Lower leg skin (tissue), 4 donors: ENCODE measurements around the gene SELP. TPM values are rescaled to one million over a fixed set of nuclear protein-coding genes. Genes with fewer than 3 reads are reported as not detected.

Experiments
- DNase-seq, 2 donors: peaks; one replicate each; pipeline ENCODE4 v3.0.0-alpha.2; 2019; ENCODE audit warnings: low spot score in 2 of 2
- H3K4me3 ChIP-seq: fragments of 200-600 bp; sonication (generic); 2 replicates; pipeline ENCODE4 v1.5.1; 2017; ENCODE audit warnings: mild to moderate bottlenecking, low read depth; ENCODE audit not compliant: poor library complexity, severe bottlenecking
- CTCF ChIP-seq, 3 donors: fragments of 450-650 bp; IDR thresholded peaks; one replicate each; pipeline ENCODE4 v1.5.1; 2016; ENCODE audit warnings: antibody characterized with exemption in 3 of 3, mild to moderate bottlenecking in 3 of 3, moderate library complexity in 2 of 3
- POLR2A ChIP-seq, 2 donors: fragments of 450-650 bp; IDR thresholded peaks; one replicate each; pipeline ENCODE4 v1.6.1; 2016 to 2017; ENCODE audit warnings: antibody characterized with exemption in 2 of 2, mild to moderate bottlenecking in 1 of 2, moderate library complexity in 1 of 2
- WGBS, 2 donors: methylation state at CpG; one replicate each; pipeline ENCODE4 v1.1.5; 2018; 5-methylcytosine and 5-hydroxymethylcytosine counted together
- intact Hi-C: fragments of 100-400 bp; cut with DNase I; formaldehyde crosslinking; loops from one replicate; pipeline ENCODE4 v1.15.0; 2023; ENCODE audit warnings: low total_unique reads
- total RNA-seq, 4 donors: library from RNA; depleted of rRNA; stranded (reverse); fragments of >200 nt; gene quantifications; one replicate each; pipeline ENCODE4 v1.1.0, GENCODE V29; 2016

The SELP gene
- total RNA-seq, 4 donors from 2014 or later: 0.30 to 8.5 (median 0.54) TPM

- no peak overlapping the region for H3K4me3 ChIP-seq
- DNase-seq: peak in 1 of 2 donors; percentile 76
- WGBS, 2 donors: 56 to 61% methylated on average over 15 of the region's 15 CpGs
- TF ChIP-seq POLR2A (IDR thresholded peaks at IDR 0.05) (no peak), CTCF (IDR thresholded peaks at IDR 0.05) (peak in 1 of 3 donors; percentile 37)
- intact Hi-C loops: loop anchor here (10.0 kb wide), 1 partner anchor 942 kb away; no protein-coding TSS in a partner anchor
Observed at GRCh38 chr1:169546087-169546995, 83.6 kb downstream of the SELP start.

DNA sequence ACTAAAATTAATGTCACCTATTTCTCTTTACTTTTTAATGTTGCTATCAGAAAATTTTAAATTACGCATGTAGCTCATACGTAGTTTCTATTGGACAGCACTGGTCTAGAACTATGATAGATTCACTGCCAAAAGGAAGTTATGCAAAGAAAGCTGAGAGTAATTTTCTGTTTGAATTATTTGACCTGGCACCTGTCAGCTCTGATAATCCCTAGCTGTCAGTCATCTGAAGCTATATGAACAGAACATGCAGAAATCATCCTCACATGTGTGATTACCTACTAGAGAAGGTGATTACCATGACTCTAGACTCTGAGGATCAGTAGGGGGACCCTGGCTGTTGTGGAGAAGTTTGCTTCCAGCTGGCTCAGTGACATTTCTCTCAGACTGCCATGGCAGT is 84.5 kb downstream of the SELP start:
- TF ChIP-seq CTCF (IDR thresholded peaks at IDR 0.05): no peak
- no peak for TF ChIP-seq POLR2A (IDR thresholded peaks at IDR 0.05)
- 84 to 87% methylated on average over 2 of the region's 2 CpGs for WGBS, 2 donors
- H3K4me3 ChIP-seq: no peak overlapping the region
- intact Hi-C loops: loop anchor here (10.0 kb wide), 1 partner anchor 941 kb away; no protein-coding TSS in a partner anchor
- DNase-seq: no peak

DNA sequence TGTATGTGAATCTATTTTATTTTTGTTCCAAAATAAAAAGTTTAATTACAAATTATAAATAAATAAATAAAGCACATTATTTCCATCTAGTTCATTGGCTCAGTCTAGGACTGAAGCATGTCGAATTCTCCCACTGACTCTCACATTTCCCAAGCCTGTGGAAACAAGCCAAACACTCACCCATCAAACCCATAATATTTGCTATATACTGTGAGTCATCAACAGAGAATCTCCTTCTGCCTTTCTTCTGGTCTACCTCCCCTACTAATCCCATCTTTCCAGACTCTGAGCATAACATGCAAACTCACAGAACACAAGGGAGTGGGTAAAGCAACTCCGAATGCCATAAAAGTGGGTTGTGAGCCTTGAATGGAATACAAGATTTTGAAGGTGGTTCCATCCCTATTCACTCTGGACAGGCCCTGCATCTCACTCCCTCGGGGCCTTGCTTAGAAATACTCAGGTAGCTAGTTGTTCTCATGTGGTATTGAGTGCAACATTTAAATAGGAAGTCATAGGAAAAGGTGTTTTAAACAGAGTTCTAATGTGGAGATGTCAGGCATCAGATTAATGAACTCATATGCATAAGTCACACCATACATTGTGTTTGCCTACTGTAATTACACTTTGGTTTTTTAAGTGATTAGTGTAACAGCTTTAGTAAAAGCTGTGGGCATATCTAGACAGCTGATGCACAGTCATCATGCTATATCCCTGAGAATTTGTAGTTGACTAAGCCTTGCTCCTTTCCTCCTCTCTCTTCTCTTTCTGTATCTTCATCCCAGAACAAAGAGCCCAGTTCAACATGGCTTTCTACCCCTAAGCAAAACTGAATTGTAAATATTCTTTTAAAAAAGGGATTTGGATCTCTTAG is 90.7 kb downstream of the SELP start:
- 64 to 71% methylated on average over 3 of the region's 3 CpGs for WGBS, 2 donors

More for the DNA sequence above, 90.7 kb downstream of the SELP start:
- DNase-seq: no peak
- H3K4me3 ChIP-seq: no peak overlapping the region
- intact Hi-C loops: no loop called here
- TF ChIP-seq CTCF (IDR thresholded peaks at IDR 0.05): no peak
- no peak for TF ChIP-seq POLR2A (IDR thresholded peaks at IDR 0.05)

Other genes starting within 250 kb of the SELP start
- not detected for gene CCDC181, start 202.7 kb downstream of the SELP start, total RNA-seq
- gene SLC19A2, start 144.2 kb downstream of the SELP start, total RNA-seq: 10 to 100 TPM; 25.2 to 37.4 (median 35.1) TPM
- 1 to 10 TPM in 3 of 4 donors, under 1 TPM in 1; 0.38 to 5.5 (median 2.7) TPM for gene F5, start 43.6 kb downstream of the SELP start, total RNA-seq
- gene SELL, start 81.5 kb upstream of the SELP start, total RNA-seq: under 1 TPM in 2 of 4 donors, not detected in 2; 0.10 to 0.36 TPM
- 1 to 10 TPM in 1 of 4 donors, under 1 TPM in 1, not detected in 2; 0.21 to 2.6 TPM for gene SELE, start 104.0 kb upstream of the SELP start, total RNA-seq
- 10 to 100 TPM in 1 of 4 donors, 1 to 10 TPM in 3; 2.8 to 10.1 (median 4.7) TPM for gene METTL18, start 164.8 kb upstream of the SELP start, total RNA-seq